Measurements from ENCODE around the gene MYH10. TPM values are rescaled to one million over a fixed set of nuclear protein-coding genes. Genes with fewer than 3 reads are reported as not detected.

The MYH10 gene
- total RNA-seq, 1 donor from 2014 or later = 34.9 TPM

DNA sequence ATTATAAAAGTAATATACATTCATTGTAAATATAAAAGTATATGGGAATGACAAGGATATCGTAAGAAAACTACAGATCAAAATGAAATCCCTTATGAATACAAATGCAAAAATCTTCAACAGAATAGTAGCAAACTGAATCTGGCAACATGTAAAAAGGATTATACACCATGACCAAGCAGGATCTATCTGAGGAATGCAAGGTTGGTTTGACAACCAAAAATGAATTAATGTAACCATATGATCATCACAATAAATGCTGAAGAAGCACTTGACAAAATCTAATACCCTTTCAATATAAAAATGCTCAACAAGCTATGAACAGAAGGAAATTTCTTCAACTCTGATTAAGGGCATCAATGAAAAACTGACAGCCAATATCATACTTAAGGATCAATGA is 146.1 kb downstream of the MYH10 start:
- intact Hi-C loops (cut with DNase I) = no loop called here
- H3K4me1 ChIP-seq = no peaks in the 10 kb centered on the region
- DNase-seq (ENCODE audit: extremely low spot score in 2 of 2) = no peak
- no peaks in the 10 kb centered on the region for H3K27me3 ChIP-seq
- TF ChIP-seq, protein P1, sequence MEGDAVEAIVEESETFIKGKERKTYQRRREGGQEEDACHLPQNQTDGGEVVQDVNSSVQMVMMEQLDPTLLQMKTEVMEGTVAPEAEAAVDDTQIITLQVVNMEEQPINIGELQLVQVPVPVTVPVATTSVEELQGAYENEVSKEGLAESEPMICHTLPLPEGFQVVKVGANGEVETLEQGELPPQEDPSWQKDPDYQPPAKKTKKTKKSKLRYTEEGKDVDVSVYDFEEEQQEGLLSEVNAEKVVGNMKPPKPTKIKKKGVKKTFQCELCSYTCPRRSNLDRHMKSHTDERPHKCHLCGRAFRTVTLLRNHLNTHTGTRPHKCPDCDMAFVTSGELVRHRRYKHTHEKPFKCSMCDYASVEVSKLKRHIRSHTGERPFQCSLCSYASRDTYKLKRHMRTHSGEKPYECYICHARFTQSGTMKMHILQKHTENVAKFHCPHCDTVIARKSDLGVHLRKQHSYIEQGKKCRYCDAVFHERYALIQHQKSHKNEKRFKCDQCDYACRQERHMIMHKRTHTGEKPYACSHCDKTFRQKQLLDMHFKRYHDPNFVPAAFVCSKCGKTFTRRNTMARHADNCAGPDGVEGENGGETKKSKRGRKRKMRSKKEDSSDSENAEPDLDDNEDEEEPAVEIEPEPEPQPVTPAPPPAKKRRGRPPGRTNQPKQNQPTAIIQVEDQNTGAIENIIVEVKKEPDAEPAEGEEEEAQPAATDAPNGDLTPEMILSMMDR (IDR thresholded peaks at IDR 0.05) = no peak
- TF ChIP-seq POLR2A (IDR thresholded peaks at IDR 0.05) = no peak
- no peak for TF ChIP-seq POLR2AphosphoS5 (IDR thresholded peaks at IDR 0.05; ENCODE audit: insufficient read depth in 1 of 2, low read depth in 1 of 2)
- H3K9me3 ChIP-seq = no peaks in the 10 kb centered on the region
- peaks cover 0 to 23% of the 10 kb centered on the region in 2 donors for H3K36me3 ChIP-seq
- H3K4me3 ChIP-seq = no peak overlapping the region
- no peak overlapping the region for H3K27ac ChIP-seq

DNA sequence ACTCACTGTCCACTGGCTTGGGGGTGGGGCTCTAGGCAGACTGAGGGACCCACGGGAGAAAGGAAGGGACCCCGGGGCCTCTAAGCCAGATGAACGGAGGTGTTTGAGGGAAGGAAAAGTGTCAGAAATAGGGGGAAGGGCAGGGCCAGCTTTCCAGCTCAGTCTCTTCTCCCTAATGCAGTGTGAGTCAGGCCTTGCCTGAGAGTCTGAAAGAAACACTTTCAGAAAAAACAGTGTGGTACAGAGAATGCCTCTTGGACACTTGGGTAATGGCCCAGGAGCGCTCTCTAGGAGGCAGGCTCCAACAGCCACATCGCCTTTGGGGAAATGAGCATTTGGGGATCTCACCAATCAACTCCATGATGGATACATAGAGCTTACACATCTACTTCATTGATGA is 148.0 kb downstream of the MYH10 start:
- no peak for DNase-seq (ENCODE audit: extremely low spot score in 2 of 2)
- intact Hi-C loops (cut with DNase I) = no loop called here

DNA sequence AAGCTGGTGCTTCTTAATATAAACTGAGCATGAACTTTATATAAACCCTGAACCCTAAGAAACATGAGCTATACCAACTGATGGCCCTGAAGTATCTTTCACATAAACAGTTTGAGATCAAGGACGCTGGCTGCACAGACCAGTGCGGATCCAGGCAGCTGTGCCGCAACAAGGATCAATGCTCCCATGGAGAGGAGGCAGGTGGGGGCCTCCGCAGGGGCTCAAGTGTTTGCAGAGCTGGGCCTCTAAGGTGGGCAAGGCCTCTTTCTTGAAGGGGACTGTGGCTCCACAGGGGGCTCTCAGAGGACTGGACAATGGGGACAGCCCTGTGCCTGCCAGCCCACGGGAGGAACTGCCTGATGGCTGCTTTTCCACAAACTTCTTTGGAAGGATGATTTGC is 148.8 kb downstream of the MYH10 start:
- H3K9me3 ChIP-seq = no peaks in the 10 kb centered on the region
- H3K27me3 ChIP-seq = no peaks in the 10 kb centered on the region
- no peak overlapping the region for H3K27ac ChIP-seq
- TF ChIP-seq POLR2AphosphoS5 (IDR thresholded peaks at IDR 0.05; ENCODE audit: insufficient read depth in 1 of 2, low read depth in 1 of 2) (no peak), POLR2A (IDR thresholded peaks at IDR 0.05) (no peak)
- TF ChIP-seq, protein P1 (IDR thresholded peaks at IDR 0.05) = no peak
- DNase-seq (ENCODE audit: extremely low spot score in 2 of 2) = no peak
- H3K36me3 ChIP-seq = peaks cover 0 to 33% of the 10 kb centered on the region in 2 donors
- intact Hi-C loops (cut with DNase I) = no loop called here
- no peak overlapping the region for H3K4me3 ChIP-seq
- H3K4me1 ChIP-seq = no peaks in the 10 kb centered on the region

More for the DNA sequence above, 148.0 kb downstream of the MYH10 start:
- H3K4me3 ChIP-seq = no peak overlapping the region
- H3K9me3 ChIP-seq = no peaks in the 10 kb centered on the region
- H3K36me3 ChIP-seq = peaks cover 0 to 26% of the 10 kb centered on the region in 2 donors
- no peaks in the 10 kb centered on the region for H3K4me1 ChIP-seq
- TF ChIP-seq POLR2AphosphoS5 (IDR thresholded peaks at IDR 0.05; ENCODE audit: insufficient read depth in 1 of 2, low read depth in 1 of 2) (no peak), POLR2A (IDR thresholded peaks at IDR 0.05) (no peak)
- TF ChIP-seq, protein P1 (IDR thresholded peaks at IDR 0.05) = no peak
- no peak overlapping the region for H3K27ac ChIP-seq
- H3K27me3 ChIP-seq = no peaks in the 10 kb centered on the region

DNA sequence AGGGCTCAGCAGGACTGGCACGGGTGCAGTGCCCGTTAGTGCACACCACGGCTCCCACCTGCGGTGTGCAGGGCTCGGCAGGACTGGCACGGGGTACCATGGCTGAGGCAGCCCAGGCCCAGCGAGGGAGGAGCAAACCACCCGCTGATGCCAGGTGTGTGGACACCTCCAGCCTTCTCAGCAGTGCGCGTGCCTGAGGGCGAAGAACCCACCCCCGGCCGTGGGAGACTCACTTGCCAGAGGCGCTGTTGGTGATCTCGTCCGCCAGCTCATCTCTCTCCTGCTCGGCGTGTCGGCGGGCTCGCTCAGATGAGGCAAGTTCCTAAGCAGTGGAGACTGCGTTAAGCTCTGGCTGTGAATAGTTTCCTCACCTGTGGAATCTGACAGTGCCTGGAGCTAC is 149.4 kb downstream of the MYH10 start:
- H3K27ac ChIP-seq = no peak overlapping the region
- intact Hi-C loops (cut with DNase I) = no loop called here
- no peak overlapping the region for H3K4me3 ChIP-seq
- H3K27me3 ChIP-seq = no peaks in the 10 kb centered on the region
- H3K9me3 ChIP-seq = no peaks in the 10 kb centered on the region
- H3K4me1 ChIP-seq = no peaks in the 10 kb centered on the region
- TF ChIP-seq, protein P1 (IDR thresholded peaks at IDR 0.05) = no peak
- no peak for TF ChIP-seq POLR2AphosphoS5 (IDR thresholded peaks at IDR 0.05; ENCODE audit: insufficient read depth in 1 of 2, low read depth in 1 of 2)
- no peak for TF ChIP-seq POLR2A (IDR thresholded peaks at IDR 0.05)
- H3K36me3 ChIP-seq = peaks cover 0 to 36% of the 10 kb centered on the region in 2 donors
- no peak for DNase-seq (ENCODE audit: extremely low spot score in 2 of 2)

DNA sequence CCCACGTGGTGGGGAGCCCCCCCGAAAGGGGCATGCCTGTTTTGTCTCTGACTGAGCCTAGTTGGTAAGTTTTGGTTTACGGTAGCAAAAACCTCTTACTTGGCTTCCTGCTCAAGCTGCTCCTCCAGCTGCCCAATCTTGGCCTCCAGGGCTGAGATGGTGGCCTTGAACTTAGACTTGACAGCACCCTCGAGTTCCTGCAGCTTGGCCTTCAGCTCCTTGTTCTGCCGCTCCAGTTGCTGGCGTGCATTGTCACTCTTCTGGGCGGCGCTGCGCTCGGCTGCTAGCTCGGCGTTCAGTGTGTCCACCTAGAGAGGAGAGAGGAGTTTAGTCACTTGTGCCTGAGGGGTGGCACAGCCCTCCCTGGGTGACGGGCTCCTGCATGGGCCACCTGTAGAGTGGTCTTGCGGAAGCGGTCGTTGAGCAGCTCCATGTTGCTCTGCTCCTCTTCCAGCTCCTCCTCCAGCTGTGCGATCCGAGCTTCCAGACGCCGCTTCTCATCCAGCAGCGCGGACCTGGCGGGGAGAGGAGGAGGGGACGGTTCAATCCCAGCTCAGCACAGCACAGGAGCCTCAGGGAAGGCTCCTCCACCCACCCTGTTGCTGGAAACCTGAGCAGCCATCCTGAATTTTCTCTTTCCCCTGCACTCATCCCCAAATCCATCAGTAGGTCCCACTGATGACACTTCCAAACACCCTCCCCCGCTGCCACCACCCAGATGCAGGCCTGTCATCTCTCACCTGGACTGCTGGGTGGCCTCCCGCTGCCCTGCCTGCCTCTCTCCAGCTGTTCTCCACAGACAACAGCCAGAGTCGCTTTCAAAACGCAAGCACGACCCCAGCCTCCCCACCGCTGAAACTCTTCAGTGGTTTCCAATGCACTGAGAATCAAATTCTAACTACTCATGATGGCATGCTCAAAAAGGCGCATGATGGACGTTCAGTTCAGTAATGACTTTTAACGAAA is 150.2 kb downstream of the MYH10 start:
- Histone ChIP-seq H3K36me3 (peaks cover 0 to 44% of the 10 kb centered on the region in 2 donors), H3K27ac (no peak overlapping the region), H3K9me3 (no peaks in the 10 kb centered on the region), H3K4me3 (no peak overlapping the region), H3K4me1 (no peaks in the 10 kb centered on the region), H3K27me3 (no peaks in the 10 kb centered on the region)
- TF ChIP-seq, protein P1 (IDR thresholded peaks at IDR 0.05) = no peak
- TF ChIP-seq POLR2A (IDR thresholded peaks at IDR 0.05) (no peak), POLR2AphosphoS5 (IDR thresholded peaks at IDR 0.05; ENCODE audit: insufficient read depth in 1 of 2, low read depth in 1 of 2) (no peak)
- intact Hi-C loops (cut with DNase I) = no loop called here
- DNase-seq (ENCODE audit: extremely low spot score in 2 of 2) = peak in 1 of 2 donors; percentile 85
